Measurements from ENCODE around the gene HUNK. TPM values are rescaled to one million over a fixed set of nuclear protein-coding genes. Genes with fewer than 3 reads are reported as not detected.
"Not testable (repeated sequence)": the region's sequence is repeated elsewhere in the genome, so short reads cannot be mapped to it uniquely, and the experiment has no call there.

The HUNK gene
- total RNA-seq, 2 experiments from 2014 or later, result 0.21 to 0.24 TPM

DNA sequence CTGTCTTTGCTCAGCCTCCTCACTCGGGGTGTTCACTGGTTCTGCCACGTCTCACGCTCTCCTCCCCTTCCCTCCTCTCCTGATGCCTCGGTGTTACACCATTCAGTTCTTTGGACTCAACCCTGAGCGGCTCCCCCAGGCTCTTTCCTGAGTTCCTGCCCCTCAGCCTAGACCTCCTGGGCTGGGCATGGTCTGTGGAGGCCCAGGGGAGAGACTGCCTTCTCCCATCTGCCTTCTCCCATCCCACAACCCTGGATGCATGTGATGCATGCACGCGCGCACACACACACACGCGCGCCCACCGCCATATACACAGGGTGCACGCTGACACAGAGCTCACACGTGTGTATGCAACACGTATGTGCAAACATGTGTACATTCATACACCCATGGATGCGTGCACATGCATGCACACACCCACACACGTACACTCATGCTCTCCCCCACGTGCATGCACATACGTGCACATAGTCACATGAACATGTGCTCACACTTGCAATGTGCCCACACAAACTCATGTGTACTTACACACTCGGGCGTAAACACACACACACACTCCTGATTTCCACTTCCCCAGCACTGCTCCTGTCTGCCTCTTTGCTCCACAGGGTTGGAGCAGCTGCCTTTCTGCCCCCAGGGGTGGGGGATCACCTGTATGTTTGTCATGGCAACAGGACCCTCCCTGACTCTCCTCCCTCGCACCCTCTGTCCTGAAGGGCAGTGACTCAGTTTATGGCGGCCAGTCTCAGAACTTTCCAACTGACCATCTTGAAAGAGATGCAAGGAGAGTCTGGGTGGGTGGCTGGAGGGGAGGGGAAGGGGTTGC, 59.0 kb downstream of the HUNK start:
- no peak overlapping the region for H3K4me3 Mint-ChIP-seq
- no peaks in the 10 kb centered on the region for H3K9me3 Mint-ChIP-seq (ENCODE audit: insufficient read depth)
- POLR2A ChIA-PET, result no interaction called here
- DNase-seq (no peak), ATAC-seq (no peak)
- H3K4me1 Mint-ChIP-seq (ENCODE audit: low read depth), result no peaks in the 10 kb centered on the region
- no peak overlapping the region for H3K27ac Mint-ChIP-seq
- no peaks in the 10 kb centered on the region for H3K36me3 Mint-ChIP-seq (ENCODE audit: low read depth)
- H3K27me3 Mint-ChIP-seq (ENCODE audit: low read depth), result peaks cover 5% of the 10 kb centered on the region
- CTCF ChIA-PET, result no interaction called here

DNA sequence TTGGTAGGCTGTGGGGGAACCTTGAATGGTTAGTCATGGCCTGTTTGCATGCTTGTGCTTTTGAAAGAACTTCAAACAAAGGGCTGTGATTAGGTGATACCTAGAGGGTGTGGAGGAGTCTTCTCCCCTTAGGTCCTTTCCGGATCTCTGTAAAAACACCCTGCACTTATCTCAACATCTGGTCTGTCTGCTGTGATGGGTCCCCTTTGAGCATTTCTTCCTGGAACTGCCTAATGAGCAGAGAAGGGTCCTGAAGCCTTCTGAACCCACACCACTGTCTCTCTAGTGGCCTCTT, 59.6 kb downstream of the HUNK start:
- Mint-ChIP-seq H3K4me3 (no peak overlapping the region), H3K4me1 (ENCODE audit: low read depth) (no peaks in the 10 kb centered on the region), H3K27me3 (ENCODE audit: low read depth) (peaks cover 5% of the 10 kb centered on the region), H3K9me3 (ENCODE audit: insufficient read depth) (no peaks in the 10 kb centered on the region), H3K27ac (no peak overlapping the region), H3K36me3 (ENCODE audit: low read depth) (no peaks in the 10 kb centered on the region)
- no peak for DNase-seq
- CTCF ChIA-PET, result no interaction called here
- POLR2A ChIA-PET, result no interaction called here
- ATAC-seq, result no peak

DNA sequence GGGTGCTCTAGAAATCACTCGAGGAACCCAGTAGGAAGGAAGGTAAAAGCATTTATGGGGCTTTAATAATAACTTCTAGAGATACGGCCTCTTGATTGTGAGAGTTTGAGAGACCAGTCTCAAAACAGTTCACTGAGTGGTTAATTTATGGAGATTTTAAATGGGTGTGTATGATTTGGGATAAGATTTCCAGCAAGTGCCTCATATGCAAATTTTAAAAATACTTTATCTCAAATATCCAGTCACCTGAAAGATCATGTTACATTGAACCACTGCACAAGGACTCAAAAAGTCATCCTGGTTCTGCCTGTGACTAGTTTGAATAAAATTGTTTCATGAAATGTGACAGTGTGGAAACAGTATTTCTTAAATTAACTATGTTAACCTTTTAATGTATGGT, 64.5 kb downstream of the HUNK start:
- no peaks in the 10 kb centered on the region for H3K36me3 Mint-ChIP-seq (ENCODE audit: low read depth)
- no peaks in the 10 kb centered on the region for H3K9me3 Mint-ChIP-seq (ENCODE audit: insufficient read depth)

DNA sequence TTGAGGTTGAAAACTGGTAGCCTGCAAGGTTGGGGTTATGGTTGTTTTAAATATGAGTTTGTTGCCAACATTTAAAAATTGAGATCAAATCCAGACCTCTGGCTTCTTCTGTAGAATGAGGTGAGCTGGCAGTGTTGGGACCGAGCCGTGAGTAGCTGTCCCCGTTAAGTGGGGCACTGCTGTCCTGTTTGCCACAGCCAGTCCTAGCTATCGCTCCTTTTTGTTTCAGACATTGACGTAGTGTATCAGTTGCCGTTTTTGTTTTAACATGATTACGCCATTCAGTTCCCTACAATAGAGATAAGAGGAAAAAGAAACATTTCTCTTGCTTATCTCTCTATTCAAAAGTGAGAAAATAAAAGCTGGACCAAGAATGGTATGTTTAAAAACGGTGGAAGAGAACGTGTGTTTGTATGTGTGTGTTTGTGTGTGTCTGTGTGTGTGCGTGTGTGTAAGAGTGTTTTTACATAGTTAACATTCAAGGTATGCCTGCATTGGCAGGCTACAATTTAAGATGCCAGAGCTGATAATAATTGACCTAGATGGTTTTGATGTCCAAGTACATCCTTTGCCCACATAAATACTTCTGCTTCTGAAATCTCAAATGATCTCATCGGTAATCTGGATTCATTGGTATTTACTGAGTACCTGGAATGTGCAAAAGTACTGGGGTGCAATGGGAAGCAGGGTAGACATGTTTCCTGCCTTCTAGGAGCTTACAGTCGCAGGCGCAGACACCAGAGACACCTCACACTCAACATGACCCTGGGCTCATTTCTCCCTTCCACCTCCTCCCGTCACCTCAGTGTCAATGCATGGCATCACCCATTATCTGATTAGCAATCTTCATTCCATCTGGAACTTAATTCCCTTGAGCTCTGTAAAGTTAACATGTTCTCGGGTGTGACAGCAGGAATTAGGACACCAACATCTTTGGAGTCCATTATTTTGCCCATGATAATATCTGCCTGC, 65.8 kb downstream of the HUNK start:
- H3K4me1 Mint-ChIP-seq (ENCODE audit: low read depth), result no peaks in the 10 kb centered on the region
- no peak overlapping the region for H3K27ac Mint-ChIP-seq
- H3K36me3 Mint-ChIP-seq (ENCODE audit: low read depth), result no peaks in the 10 kb centered on the region
- CTCF ChIA-PET, result no interaction called here
- peaks cover 12% of the 10 kb centered on the region for H3K27me3 Mint-ChIP-seq (ENCODE audit: low read depth)
- ATAC-seq, result no peak
- DNase-seq, result no peak
- POLR2A ChIA-PET, result no interaction called here
- H3K4me3 Mint-ChIP-seq, result no peak overlapping the region
- H3K9me3 Mint-ChIP-seq (ENCODE audit: insufficient read depth), result no peaks in the 10 kb centered on the region

More for the DNA sequence above, 64.5 kb downstream of the HUNK start:
- peaks cover 12% of the 10 kb centered on the region for H3K27me3 Mint-ChIP-seq (ENCODE audit: low read depth)
- CTCF ChIA-PET, result no interaction called here
- ATAC-seq, result no peak
- H3K27ac Mint-ChIP-seq, result no peak overlapping the region
- POLR2A ChIA-PET, result no interaction called here
- no peak for DNase-seq
- H3K4me1 Mint-ChIP-seq (ENCODE audit: low read depth), result no peaks in the 10 kb centered on the region
- H3K4me3 Mint-ChIP-seq, result no peak overlapping the region

DNA sequence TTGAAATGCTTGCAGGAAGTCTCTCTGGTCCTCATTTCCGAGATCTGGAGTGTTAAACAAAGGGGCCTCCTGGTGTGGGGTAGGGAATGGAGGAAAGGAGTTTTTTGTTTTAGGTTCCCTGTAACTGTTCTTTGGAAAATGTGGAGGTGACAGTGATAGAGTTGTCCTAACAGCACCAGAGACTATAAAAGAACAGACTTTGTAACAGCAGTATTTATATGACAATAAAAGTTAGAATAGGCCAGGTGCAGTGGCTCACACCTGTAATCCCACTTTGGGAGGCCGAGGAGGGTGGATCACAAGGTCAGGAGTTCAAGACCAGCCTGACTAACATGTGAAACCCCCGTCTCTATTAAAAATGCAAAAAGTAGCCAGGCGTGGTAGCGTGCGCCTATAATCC, 68.9 kb downstream of the HUNK start:
- H3K27me3 Mint-ChIP-seq (ENCODE audit: low read depth), result peaks cover 7% of the 10 kb centered on the region
- POLR2A ChIA-PET, result no interaction called here
- H3K27ac Mint-ChIP-seq, result no peak overlapping the region
- DNase-seq (no peak), ATAC-seq (no peak)
- no peak overlapping the region for H3K4me3 Mint-ChIP-seq
- CTCF ChIA-PET, result no interaction called here
- no peaks in the 10 kb centered on the region for H3K9me3 Mint-ChIP-seq (ENCODE audit: insufficient read depth)
- peaks cover 1% of the 10 kb centered on the region for H3K4me1 Mint-ChIP-seq (ENCODE audit: low read depth)
- H3K36me3 Mint-ChIP-seq (ENCODE audit: low read depth), result no peaks in the 10 kb centered on the region

DNA sequence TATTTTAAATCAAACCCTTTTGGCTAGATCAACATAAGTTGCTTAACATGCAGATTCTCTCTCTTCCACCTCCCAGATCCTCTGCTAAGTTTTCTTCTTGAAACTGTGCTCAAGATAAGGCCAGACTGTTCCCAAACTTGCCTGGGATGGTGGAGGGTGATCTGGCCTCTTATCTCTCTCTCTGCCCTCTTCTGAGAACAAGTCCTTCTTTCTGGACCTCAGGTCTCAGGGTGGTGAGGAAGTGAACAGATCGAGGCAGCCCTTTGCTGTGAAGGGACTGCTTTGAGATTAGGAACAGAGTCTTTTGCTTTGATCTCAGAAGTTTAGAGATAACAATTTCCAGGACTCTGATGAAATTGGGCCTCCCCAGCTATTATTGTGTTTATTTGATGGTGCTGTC, 70.7 kb downstream of the HUNK start:
- no peak overlapping the region for H3K27ac Mint-ChIP-seq
- DNase-seq, result no peak
- no peaks in the 10 kb centered on the region for H3K36me3 Mint-ChIP-seq (ENCODE audit: low read depth)
- H3K27me3 Mint-ChIP-seq (ENCODE audit: low read depth), result peaks cover 4% of the 10 kb centered on the region
- ChIA-PET POLR2A (no interaction called here), CTCF (no interaction called here)
- H3K4me3 Mint-ChIP-seq, result no peak overlapping the region
- ATAC-seq, result no peak
- peaks cover 1% of the 10 kb centered on the region for H3K4me1 Mint-ChIP-seq (ENCODE audit: low read depth)
- H3K9me3 Mint-ChIP-seq (ENCODE audit: insufficient read depth), result no peaks in the 10 kb centered on the region

DNA sequence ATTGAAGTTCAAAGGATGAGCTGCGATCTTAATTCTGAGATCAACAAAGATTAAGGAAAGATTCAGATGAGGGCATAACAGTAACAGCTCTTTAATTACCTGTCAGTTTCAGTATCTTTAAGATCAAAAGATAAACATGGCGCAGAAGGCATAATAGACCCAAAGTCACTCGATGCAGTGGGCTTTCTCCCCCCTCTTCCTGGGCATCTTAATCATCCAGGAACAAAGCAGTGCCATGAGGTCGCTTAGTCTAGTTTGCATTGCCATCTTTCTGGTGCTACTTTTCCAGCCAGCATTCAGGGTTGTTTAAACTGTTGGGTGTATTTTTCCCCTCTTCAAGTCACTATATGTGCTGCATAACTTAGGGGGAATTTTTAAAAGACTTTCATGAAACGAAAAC, 72.3 kb downstream of the HUNK start:
- Mint-ChIP-seq H3K27ac (no peak overlapping the region), H3K9me3 (ENCODE audit: insufficient read depth) (no peaks in the 10 kb centered on the region), H3K36me3 (ENCODE audit: low read depth) (no peaks in the 10 kb centered on the region), H3K27me3 (ENCODE audit: low read depth) (no peaks in the 10 kb centered on the region), H3K4me3 (no peak overlapping the region), H3K4me1 (ENCODE audit: low read depth) (peaks cover 1% of the 10 kb centered on the region)
- POLR2A ChIA-PET, result no interaction called here
- CTCF ChIA-PET, result no interaction called here
- ATAC-seq (no peak), DNase-seq (no peak)

DNA sequence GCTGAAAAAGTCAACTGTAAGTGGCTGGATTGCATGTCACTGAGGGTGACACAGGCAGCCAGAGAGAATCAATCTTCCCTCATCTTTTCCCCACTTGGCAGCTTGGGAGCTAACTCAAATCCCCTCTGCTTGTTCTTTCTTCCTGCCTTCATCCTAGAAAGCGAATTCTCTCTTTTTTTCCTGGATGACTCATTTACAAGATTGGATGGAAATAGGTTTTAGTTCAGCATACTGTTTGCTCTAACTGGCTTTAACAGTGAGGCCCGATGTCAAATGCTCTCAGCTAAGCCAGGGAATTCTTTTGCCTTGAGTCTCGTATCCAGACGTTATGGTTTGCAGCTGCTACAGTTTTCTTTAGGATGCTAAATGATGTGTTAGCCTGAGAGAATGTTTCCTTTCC, 72.7 kb downstream of the HUNK start:
- ATAC-seq (no peak), DNase-seq (no peak)
- Mint-ChIP-seq H3K4me1 (ENCODE audit: low read depth) (peaks cover 1% of the 10 kb centered on the region), H3K9me3 (ENCODE audit: insufficient read depth) (no peaks in the 10 kb centered on the region), H3K27ac (no peak overlapping the region), H3K4me3 (no peak overlapping the region), H3K36me3 (ENCODE audit: low read depth) (no peaks in the 10 kb centered on the region), H3K27me3 (ENCODE audit: low read depth) (no peaks in the 10 kb centered on the region)
- POLR2A ChIA-PET, result no interaction called here
- CTCF ChIA-PET, result no interaction called here

DNA sequence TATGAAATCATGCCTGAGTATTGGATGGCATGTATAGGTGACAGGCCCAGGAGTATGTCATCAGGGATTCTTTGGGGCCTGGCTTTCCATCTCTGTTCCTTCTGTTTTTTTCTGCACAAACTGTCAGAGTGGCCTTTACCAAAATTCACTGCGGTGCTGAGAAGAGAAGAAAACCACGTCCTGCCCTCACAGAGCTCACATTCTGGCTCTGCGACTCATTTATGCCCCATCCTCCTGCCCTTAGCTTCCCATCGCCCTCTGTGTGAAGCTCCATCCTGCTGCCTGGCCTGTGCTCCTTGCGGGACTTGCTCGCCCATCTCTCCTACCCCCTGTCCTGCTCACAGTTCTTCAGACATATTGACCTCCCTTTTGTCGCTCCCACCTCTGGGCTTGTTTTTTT, 73.4 kb downstream of the HUNK start:
- no peak overlapping the region for H3K4me3 Mint-ChIP-seq
- no peaks in the 10 kb centered on the region for H3K36me3 Mint-ChIP-seq (ENCODE audit: low read depth)
- H3K4me1 Mint-ChIP-seq (ENCODE audit: low read depth), result peaks cover 1% of the 10 kb centered on the region
- POLR2A ChIA-PET, result no interaction called here
- DNase-seq, result no peak
- H3K9me3 Mint-ChIP-seq (ENCODE audit: insufficient read depth), result no peaks in the 10 kb centered on the region
- H3K27ac Mint-ChIP-seq, result no peak overlapping the region
- CTCF ChIA-PET, result no interaction called here
- H3K27me3 Mint-ChIP-seq (ENCODE audit: low read depth), result no peaks in the 10 kb centered on the region
- no peak for ATAC-seq

DNA sequence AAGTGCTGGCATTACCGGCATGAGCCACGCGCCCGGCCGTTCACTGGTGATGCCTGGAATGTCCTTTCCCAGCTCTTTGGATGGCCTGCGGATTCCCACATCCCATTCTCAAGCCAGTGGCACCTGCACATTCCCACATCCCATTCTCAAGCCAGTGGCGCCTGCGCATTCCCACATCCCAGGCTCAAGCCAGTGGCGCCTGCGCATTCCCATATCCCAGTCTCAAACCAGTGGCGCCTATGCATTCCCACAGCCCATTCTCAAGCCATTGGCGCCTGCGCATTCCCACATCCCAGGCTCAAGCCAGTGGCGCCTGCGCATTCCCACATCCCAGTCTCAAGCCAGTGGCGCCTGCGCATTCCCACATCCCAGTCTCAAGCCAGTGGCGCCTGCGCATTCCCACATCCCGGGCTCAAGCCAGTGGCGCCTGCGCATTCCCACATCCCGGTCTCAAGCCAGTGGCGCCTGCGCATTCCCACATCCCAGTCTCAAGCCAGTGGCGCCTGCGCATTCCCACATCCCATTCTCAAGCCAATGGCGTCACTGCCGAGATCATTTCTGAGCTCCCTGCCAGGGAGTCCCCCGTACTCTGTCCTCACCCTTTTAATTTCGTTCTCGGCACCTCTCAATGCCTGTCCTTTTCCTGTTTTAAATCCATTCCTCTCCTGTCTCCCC, 74.2 kb downstream of the HUNK start:
- ATAC-seq; H3K36me3 Mint-ChIP-seq (ENCODE audit: low read depth); H3K9me3 Mint-ChIP-seq (ENCODE audit: insufficient read depth); POLR2A ChIA-PET; H3K4me1 Mint-ChIP-seq (ENCODE audit: low read depth); H3K27me3 Mint-ChIP-seq (ENCODE audit: low read depth); CTCF ChIA-PET; H3K4me3 Mint-ChIP-seq; DNase-seq; H3K27ac Mint-ChIP-seq: not testable (repeated sequence)

DNA sequence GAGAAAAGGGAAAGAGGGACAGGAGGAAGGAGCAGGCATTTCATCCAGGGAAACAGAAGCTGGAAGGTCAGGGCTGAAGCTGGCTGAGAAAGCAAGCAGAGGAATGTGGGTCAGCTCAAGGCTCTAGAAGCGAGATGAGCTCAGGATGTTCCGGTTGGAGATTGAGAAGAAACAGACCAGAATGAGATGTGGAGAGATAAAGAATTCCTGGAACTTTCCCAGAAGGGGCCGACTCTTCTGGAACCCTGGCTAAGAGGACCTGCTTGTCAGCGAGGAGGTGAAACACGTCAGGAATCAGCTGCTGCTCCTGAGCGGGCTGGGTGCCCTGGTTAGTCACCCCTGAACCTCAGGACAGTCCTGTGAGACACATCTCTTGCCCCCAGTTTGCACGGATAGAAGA, 75.9 kb downstream of the HUNK start:
- Mint-ChIP-seq H3K27ac (no peak overlapping the region), H3K9me3 (ENCODE audit: insufficient read depth) (no peaks in the 10 kb centered on the region), H3K36me3 (ENCODE audit: low read depth) (no peaks in the 10 kb centered on the region), H3K4me1 (ENCODE audit: low read depth) (peaks cover 1% of the 10 kb centered on the region), H3K27me3 (ENCODE audit: low read depth) (no peaks in the 10 kb centered on the region), H3K4me3 (no peak overlapping the region)
- ATAC-seq (no peak), DNase-seq (no peak)
- ChIA-PET CTCF (no interaction called here), POLR2A (no interaction called here)

DNA sequence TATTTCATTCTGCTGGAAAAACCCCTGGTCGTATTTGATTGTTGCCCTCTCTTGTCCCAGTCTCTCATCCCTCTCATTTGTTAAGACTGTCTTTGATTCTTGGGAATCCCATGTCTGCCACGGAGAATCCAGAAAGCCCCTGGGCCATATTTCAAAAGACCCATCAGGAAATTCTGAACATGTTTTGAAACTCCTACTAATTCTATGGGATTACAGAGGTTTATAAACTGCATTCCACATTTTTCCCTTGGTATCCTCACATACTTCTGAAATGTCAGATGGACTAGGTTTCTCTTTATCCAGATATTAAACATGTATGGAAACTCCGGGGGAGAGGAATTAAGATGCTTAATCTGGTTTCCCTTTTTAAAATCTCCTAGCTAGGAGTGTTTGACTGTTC, 80.0 kb downstream of the HUNK start:
- Mint-ChIP-seq H3K4me3 (no peak overlapping the region), H3K4me1 (ENCODE audit: low read depth) (peaks cover 2% of the 10 kb centered on the region), H3K9me3 (ENCODE audit: insufficient read depth) (no peaks in the 10 kb centered on the region), H3K36me3 (ENCODE audit: low read depth) (no peaks in the 10 kb centered on the region), H3K27ac (no peak overlapping the region), H3K27me3 (ENCODE audit: low read depth) (no peaks in the 10 kb centered on the region)
- ATAC-seq, result no peak
- no peak for DNase-seq
- ChIA-PET POLR2A (no interaction called here), CTCF (no interaction called here)

All from activated CD8-positive, alpha-beta T cell treated with anti-CD3 and anti-CD28 coated beads, Interleukin-2, amount 10 ng/mL, durations not matched to agents 7 days and 5 days (primary cell).